HG02943 (cell line): ENCODE data around the gene SMIM35.

Experiments
- ATAC-seq: cut with Tn5 transposase; IDR thresholded peaks from one replicate; pipeline ENCODE4 v1.9.1; 2021; ENCODE audit warnings: mild to moderate bottlenecking, low read depth, moderate library complexity; ENCODE audit not compliant: unreplicated experiment

Gene SMIM35

GRCh38 chr11:118060081-118060661 lies 26.6 kb downstream of the SMIM35 start:
- no peak for ATAC-seq

DNA sequence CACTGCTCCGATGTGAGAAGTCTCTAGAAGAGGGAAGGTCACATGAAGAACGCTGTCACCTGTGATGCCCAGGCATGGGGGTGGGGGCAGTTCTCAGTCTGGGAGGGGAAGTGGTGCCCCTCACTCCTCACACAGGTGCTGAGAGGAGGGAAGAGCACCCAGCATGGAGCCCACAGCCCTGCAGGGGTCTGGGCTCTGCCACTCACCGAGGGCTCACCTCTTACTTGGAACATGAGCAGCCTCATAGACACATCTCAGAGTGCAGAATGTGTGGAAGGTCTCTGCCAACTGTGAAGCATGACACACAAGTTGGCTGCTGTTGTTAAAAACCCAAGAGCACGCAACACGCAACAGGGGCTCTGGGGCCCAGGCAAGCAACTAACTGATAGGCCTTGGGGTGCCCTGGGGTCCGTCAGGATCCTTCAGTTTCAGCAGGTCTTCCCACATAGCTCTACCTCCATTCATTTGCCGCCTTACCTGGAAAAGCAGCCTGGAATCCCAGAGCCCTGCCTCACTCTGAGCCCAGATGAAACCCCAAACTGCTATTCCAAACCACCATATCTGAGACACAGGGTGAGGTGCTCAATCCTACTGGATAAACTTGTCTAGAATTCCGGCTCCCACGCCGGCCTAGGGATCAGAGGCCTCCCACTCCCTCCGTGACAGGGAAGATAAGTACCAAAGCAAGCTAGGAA lies 27.4 kb downstream of the SMIM35 start:
- no peak for ATAC-seq

GRCh38 chr11:118058311-118059245 lies 28.2 kb downstream of the SMIM35 start:
- no peak for ATAC-seq

DNA sequence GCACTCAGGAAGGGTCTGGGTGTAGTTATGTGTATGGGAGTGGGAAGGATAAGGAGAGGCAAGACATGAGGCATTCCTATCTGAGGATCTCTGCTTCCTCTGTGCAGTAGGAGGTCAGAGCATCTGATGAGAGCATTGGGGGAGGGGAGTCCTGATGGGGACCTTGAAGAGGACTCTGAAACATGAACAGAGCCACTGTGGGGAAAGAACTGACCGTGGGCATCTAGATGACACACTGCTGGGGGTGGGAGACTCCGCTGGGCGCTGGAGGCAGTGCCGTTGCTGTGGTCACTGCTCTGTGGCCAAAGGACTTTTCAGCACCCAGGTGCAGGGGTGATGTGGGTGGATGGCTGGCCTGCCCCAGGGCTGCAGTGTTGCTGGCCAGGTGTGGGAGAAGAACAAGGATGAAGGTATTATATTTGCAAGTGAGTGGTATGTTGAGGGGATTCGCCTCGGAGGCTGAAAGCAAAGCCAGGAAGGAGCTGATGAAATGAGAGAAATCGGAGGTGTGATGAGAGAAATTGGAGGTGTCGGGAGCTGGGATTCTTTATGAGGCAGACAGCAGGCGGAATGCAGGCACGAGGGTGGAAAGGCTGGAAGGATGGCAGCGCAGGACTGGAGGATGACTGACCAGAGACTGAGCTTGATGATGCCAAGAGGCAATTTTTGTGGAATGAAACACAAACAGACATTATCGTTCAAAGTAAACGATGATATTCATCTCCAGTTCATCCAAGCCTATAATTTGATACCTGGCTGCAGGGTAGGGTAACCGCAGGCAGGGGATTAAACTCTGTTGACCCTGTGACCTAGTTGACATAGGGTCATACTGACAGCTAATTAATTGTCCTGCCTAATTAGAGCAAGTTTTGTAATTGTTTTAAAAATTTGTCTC lies 29.3 kb downstream of the SMIM35 start:
- ATAC-seq, result no peak

- no peak for ATAC-seq
These were observed 30.0 kb downstream of the SMIM35 start for GRCh38 chr11:118056806-118057205.

DNA sequence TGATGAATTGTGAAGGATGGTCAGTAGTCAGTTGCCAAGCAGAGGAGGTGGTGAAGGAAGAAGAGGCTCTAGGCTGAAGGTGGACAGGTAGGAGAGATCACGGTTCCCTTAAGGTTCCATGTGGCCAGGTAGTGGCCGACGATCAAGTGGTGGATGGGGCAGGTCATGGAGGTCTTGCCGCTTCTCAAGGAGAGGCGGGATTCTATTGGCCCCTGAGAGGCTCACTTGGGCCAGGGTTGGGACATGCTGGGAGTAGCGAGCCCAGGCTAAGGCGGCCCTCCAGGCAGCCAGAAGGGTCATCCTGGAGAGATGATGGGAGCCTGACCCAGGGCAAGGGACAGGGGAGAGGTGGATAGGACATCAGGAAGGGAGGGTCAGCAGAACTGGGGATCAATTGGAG lies 30.8 kb downstream of the SMIM35 start:
- no peak for ATAC-seq

- ATAC-seq, result no peak
These were observed 31.8 kb downstream of the SMIM35 start for GRCh38 chr11:118054712-118055640.

DNA sequence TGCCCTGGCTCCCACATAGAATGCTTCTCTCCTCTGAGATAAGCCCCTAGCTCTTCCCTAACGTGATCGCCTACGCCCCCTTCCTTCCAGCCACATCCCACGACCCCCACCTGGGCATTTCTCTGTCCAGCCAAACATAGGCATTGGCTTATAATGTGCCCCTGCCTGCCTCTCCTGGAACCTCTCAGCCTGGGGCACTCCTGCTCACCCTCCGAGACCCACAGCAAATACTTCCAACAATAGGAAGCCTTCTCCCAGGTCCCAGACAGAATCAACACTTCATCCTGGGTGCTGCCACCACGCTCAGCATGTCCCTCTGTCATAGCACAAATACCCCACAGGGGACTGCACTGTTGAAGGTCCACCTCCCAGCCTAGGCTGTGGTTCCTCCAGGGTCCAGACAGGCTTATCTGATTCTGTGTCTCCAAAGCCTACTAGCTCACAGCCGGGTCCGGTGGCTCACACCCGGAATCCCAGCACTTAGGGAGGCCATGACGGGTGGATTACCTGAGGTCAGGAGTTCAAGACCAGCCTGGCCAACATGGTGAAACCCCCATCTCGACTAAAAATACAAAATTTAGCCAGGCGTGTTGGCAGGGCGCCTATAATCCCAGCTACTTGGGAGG lies 34.1 kb downstream of the SMIM35 start:
- ATAC-seq, result no peak

- no peak for ATAC-seq
These were observed 34.9 kb downstream of the SMIM35 start for GRCh38 chr11:118051611-118052461.

- no peak for ATAC-seq
These were observed 35.6 kb downstream of the SMIM35 start for GRCh38 chr11:118051136-118051610.

DNA sequence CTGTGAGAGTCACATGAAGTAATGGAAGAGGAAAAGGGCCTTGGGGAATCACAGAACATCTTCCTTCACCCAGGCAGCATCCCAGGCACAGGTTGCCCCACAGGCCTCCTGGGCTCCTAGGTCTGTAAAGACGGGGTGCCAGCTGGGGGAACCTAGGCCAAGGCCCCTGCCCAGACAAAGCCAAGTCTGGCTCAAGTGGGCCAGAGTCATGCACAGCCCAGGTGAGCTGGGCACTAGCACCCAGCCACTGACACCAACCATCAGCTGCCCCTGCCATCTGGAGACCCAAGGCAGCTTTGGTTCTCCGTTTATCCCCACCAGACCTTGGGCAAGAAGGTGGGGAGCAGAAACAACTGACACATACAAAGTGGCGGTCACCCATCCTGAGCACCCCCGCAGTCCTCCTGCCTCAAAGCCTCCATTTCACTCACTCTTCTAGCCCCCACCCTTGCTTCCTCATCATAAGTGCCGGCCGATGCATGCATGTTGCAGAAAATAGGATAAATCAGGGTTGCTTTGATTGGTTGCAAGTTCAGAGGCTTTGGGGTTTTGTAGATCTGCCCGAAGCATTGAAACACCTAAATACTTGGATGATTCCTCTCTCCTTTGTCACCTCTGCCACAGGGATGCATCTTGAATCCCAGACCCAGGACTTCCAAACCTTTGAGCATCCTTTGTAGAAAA lies 36.4 kb downstream of the SMIM35 start:
- no peak for ATAC-seq

GRCh38 chr11:118049771-118050170 lies 37.0 kb downstream of the SMIM35 start:
- ATAC-seq, result no peak

DNA sequence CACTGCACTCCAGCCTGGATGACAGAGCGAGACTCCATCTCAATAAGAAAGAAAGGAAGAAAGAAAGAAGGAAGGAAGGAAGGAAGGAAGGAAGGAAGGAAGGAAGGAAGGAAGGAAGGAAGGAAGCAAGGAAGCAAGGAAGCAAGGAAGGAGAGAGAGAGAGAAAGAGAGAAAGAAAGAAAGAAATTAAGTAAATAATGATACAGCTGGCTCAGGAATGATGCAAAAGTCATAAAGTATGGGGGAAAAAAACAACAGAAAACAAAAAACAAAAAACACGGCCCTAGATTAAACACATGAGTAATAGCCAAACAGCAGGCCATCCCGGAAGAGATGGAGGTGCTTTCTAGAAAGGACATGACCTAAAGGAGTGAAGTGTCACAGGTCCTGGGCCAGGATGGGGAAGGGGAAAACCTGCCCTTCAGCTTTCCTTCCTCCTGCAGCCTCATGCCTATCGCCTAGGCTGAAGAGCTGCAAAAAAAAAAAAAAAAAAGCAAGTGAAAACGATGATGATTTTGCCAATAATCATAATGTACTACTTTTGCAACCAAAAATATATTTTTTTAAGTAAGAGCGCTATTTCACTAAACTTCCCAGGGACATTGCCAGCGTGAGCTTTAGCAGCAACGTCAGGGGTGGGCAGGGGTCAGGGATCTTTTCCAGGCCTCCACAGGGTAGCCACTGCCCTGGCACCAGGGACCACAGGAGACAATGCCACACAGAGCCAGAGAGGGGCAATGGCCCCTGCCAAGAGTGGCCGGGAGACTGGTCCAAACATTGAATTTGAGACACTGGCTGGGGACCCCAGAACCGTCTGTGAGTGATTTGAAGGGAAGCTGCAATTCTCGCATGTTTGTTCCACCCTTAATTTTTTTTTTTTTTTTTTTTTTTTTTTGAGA lies 38.0 kb downstream of the SMIM35 start:
- ATAC-seq, result no peak

DNA sequence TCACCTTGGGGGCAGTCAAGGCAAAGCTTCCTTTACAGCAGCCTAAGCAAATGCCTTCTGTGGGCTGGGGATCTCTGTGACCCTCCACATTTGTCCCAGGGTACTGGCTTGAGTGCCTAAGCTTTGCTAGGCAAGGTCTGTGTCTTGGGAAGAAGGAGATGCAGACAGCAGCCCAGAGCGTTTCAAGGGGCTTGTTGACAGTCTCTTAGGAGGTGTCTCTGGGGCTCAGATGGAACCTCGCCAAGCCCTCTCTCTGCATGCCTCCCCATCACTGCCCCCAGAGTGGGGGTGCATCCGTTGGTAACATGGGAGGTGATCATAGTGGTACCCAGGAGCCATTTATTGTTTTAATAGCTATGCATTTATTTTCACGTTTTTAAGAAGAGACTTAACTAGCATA lies 39.0 kb downstream of the SMIM35 start:
- ATAC-seq, result no peak

- ATAC-seq, result no peak
These were observed 39.6 kb downstream of the SMIM35 start for GRCh38 chr11:118046964-118047700.
